Measurements from ENCODE around the gene EOGT. TPM values are rescaled to one million over a fixed set of nuclear protein-coding genes. Genes with fewer than 3 reads are reported as not detected.

EOGT gene
- total RNA-seq, 1 experiment from 2014 or later: 49.9 TPM

DNA sequence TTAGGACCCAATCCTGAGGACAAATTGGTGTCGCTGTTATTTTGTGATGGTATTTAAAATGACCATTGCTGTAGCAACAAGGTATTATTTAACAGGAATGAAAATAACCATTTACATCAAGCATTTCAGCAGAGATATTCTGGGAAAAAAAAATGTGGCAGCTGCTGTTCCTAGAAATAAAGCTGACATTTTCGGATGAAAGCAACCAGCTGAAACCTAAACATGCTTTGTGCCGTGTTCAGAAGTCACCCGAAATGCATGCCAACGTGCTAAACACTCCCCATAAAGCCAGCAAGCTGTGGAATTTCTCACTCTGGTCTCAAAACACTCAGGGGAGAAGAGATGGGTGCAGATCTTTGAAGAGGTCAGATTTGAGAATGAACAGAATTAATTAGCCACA lies 49.6 kb downstream of the EOGT start:
- no peak overlapping the region for H3K4me3 ChIP-seq (ENCODE audit: low read length)
- no peaks in the 10 kb centered on the region for H3K4me1 ChIP-seq (ENCODE audit: low read length)
- no peaks in the 10 kb centered on the region for H3K9me2 ChIP-seq (replicated peaks; ENCODE audit: insufficient read depth, low read length)
- H3K36me3 ChIP-seq (ENCODE audit: insufficient read depth, low read length): no peaks in the 10 kb centered on the region
- H3K9me3 ChIP-seq (ENCODE audit: low read length): no peaks in the 10 kb centered on the region
- H3K9ac ChIP-seq (ENCODE audit: low read length): no peak overlapping the region
- H3K27me3 ChIP-seq (ENCODE audit: low read length): no peaks in the 10 kb centered on the region
- H3K79me2 ChIP-seq (ENCODE audit: low read length): no peaks in the 10 kb centered on the region
- no peak overlapping the region for H2AFZ ChIP-seq (ENCODE audit: low read length)
- H3K4me2 ChIP-seq (ENCODE audit: low read depth, low read length, poor library complexity, severe bottlenecking): no peak overlapping the region
- no peak overlapping the region for H3K27ac ChIP-seq (ENCODE audit: low read length)
- no peaks in the 10 kb centered on the region for H4K20me1 ChIP-seq (ENCODE audit: insufficient read depth, low read depth, low read length)
- no peak for DNase-seq

DNA sequence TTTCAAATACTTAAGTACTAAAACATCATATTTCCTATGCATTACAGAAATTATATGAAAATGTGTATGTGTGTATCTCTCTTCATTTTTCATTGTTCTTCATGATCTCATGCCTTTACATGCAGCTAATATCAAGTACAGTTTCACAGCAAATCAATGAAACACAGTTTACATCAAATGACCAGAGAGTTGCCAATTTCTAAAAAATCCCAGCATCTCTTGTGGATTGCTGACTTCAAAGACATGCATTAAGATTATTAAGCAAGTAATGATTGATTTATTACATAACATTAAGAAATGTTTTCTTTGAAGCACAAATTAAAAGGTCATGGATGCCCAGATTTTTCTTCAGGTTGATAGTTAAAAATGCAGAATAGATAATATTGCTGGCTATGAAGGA lies 50.1 kb downstream of the EOGT start:
- Histone ChIP-seq H4K20me1 (ENCODE audit: insufficient read depth, low read depth, low read length) (no peaks in the 10 kb centered on the region), H3K9ac (ENCODE audit: low read length) (no peak overlapping the region), H3K36me3 (ENCODE audit: insufficient read depth, low read length) (no peaks in the 10 kb centered on the region), H3K9me3 (ENCODE audit: low read length) (no peaks in the 10 kb centered on the region), H3K79me2 (ENCODE audit: low read length) (no peaks in the 10 kb centered on the region), H3K4me1 (ENCODE audit: low read length) (no peaks in the 10 kb centered on the region), H2AFZ (ENCODE audit: low read length) (no peak overlapping the region), H3K9me2 (replicated peaks; ENCODE audit: insufficient read depth, low read length) (no peaks in the 10 kb centered on the region), H3K27me3 (ENCODE audit: low read length) (no peaks in the 10 kb centered on the region), H3K4me2 (ENCODE audit: low read depth, low read length, poor library complexity, severe bottlenecking) (no peak overlapping the region), H3K27ac (ENCODE audit: low read length) (no peak overlapping the region), H3K4me3 (ENCODE audit: low read length) (no peak overlapping the region)
- DNase-seq: no peak

DNA sequence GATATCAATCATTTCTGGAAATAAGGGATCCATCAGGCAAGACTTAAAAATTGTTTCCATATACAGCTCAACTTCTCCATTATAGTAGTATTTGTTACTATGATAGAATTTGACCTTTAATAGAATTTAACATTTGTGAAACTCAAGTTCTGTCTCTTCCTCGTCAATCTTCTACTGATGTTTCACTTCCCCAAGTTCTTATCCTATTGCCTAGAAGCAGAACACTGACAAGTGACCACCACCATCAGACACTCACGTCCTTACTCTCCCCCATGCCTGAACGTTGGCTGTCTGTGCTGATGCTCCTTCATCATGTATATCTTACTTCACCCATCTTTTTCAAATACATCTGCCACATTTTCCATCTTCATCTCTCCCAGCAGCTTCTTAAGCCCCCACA lies 54.6 kb downstream of the EOGT start:
- Histone ChIP-seq H3K27ac (ENCODE audit: low read length) (no peak overlapping the region), H3K36me3 (ENCODE audit: insufficient read depth, low read length) (no peaks in the 10 kb centered on the region), H3K4me1 (ENCODE audit: low read length) (no peaks in the 10 kb centered on the region), H3K4me2 (ENCODE audit: low read depth, low read length, poor library complexity, severe bottlenecking) (no peak overlapping the region), H3K9me3 (ENCODE audit: low read length) (no peaks in the 10 kb centered on the region), H2AFZ (ENCODE audit: low read length) (no peak overlapping the region), H3K9ac (ENCODE audit: low read length) (no peak overlapping the region), H3K79me2 (ENCODE audit: low read length) (no peaks in the 10 kb centered on the region), H3K27me3 (ENCODE audit: low read length) (no peaks in the 10 kb centered on the region), H3K9me2 (replicated peaks; ENCODE audit: insufficient read depth, low read length) (no peaks in the 10 kb centered on the region), H3K4me3 (ENCODE audit: low read length) (no peak overlapping the region), H4K20me1 (ENCODE audit: insufficient read depth, low read depth, low read length) (no peaks in the 10 kb centered on the region)
- no peak for DNase-seq

DNA sequence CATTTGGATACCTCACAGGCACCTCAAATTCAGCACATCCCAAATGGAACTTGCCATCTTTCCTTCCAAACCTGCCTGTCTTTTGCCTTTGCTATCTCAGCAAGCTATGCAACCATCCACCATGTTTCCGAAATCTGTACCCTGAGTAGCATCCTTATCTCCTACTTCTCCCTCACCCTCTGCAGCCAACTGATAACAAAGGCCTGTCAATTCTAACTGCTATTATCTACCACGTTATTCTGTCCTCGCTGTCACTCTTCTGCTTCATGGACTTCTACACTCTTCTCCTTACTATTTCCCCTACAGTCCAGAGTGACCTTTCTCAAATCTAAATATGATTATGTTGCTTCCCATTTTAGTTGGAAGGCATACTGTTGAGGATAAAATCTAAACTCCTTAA lies 55.6 kb downstream of the EOGT start:
- no peak overlapping the region for H3K4me2 ChIP-seq (ENCODE audit: low read depth, low read length, poor library complexity, severe bottlenecking)
- no peaks in the 10 kb centered on the region for H3K79me2 ChIP-seq (ENCODE audit: low read length)
- no peak overlapping the region for H3K4me3 ChIP-seq (ENCODE audit: low read length)
- H3K9ac ChIP-seq (ENCODE audit: low read length): no peak overlapping the region
- H3K36me3 ChIP-seq (ENCODE audit: insufficient read depth, low read length): no peaks in the 10 kb centered on the region
- H2AFZ ChIP-seq (ENCODE audit: low read length): no peak overlapping the region
- no peak for DNase-seq
- no peaks in the 10 kb centered on the region for H3K27me3 ChIP-seq (ENCODE audit: low read length)
- no peaks in the 10 kb centered on the region for H3K4me1 ChIP-seq (ENCODE audit: low read length)
- H3K9me3 ChIP-seq (ENCODE audit: low read length): no peaks in the 10 kb centered on the region
- no peaks in the 10 kb centered on the region for H3K9me2 ChIP-seq (replicated peaks; ENCODE audit: insufficient read depth, low read length)
- no peak overlapping the region for H3K27ac ChIP-seq (ENCODE audit: low read length)
- no peaks in the 10 kb centered on the region for H4K20me1 ChIP-seq (ENCODE audit: insufficient read depth, low read depth, low read length)

DNA sequence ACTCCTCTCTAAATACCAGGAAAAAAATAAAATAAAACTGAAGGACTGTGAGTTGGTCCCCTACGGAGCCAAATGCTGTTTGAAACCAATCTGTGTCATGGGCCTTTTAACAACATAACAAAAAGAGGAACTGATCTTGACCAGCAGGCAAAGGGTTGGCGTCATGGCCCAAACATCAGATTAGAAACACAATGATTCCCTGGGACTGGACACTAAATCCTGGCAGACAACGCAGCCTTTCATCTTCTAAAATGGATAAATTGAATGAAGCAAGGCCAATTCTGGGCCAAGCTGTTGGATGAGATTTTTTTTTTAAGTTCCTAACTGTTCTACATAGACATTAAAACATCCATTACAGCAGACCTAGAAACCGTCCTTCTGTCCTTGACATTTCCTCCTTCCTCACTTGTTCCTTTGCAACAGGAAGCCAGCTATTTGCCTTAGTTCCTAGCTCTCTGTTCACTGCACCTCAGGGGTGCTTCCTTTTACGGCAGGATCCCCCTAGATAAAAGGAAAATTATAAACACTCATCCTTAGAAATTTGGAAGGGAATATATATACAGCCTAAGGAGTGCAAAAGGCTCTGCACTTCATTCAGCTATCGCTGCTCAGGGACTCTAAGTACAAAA lies 59.6 kb downstream of the EOGT start:
- H3K27ac ChIP-seq (ENCODE audit: low read length): no peak overlapping the region
- DNase-seq: no peak
- H3K9me3 ChIP-seq (ENCODE audit: low read length): no peaks in the 10 kb centered on the region
- H3K9ac ChIP-seq (ENCODE audit: low read length): no peak overlapping the region
- no peaks in the 10 kb centered on the region for H3K9me2 ChIP-seq (replicated peaks; ENCODE audit: insufficient read depth, low read length)
- H3K27me3 ChIP-seq (ENCODE audit: low read length): no peaks in the 10 kb centered on the region
- H2AFZ ChIP-seq (ENCODE audit: low read length): no peak overlapping the region
- no peak overlapping the region for H3K4me3 ChIP-seq (ENCODE audit: low read length)
- no peaks in the 10 kb centered on the region for H3K4me1 ChIP-seq (ENCODE audit: low read length)
- H3K4me2 ChIP-seq (ENCODE audit: low read depth, low read length, poor library complexity, severe bottlenecking): no peak overlapping the region
- H3K36me3 ChIP-seq (ENCODE audit: insufficient read depth, low read length): no peaks in the 10 kb centered on the region
- no peaks in the 10 kb centered on the region for H4K20me1 ChIP-seq (ENCODE audit: insufficient read depth, low read depth, low read length)
- H3K79me2 ChIP-seq (ENCODE audit: low read length): no peaks in the 10 kb centered on the region

DNA sequence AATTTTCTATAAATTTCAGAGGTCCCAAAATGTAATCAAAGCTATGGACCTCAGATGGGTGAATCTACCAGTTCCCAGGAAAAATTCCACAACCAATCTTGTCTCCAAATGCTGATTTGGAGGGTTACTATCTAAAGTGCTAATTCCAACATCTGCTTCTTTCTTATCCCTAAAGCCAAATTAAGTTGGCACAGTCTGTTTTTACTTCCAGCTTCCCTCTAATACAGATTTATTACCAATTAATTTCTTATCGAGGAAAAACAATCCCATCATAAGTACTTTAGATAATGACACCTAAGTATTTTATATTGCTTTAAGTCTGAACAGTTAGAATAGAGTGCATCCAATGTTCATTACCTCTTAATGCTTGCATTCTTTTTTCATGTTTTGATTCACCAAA lies 68.3 kb downstream of the EOGT start:
- H3K4me1 ChIP-seq (ENCODE audit: low read length): no peaks in the 10 kb centered on the region
- H3K79me2 ChIP-seq (ENCODE audit: low read length): no peaks in the 10 kb centered on the region
- no peaks in the 10 kb centered on the region for H3K36me3 ChIP-seq (ENCODE audit: insufficient read depth, low read length)
- H3K9me3 ChIP-seq (ENCODE audit: low read length): no peaks in the 10 kb centered on the region
- no peak for DNase-seq
- H3K9ac ChIP-seq (ENCODE audit: low read length): no peak overlapping the region
- H3K4me2 ChIP-seq (ENCODE audit: low read depth, low read length, poor library complexity, severe bottlenecking): no peak overlapping the region
- H3K27ac ChIP-seq (ENCODE audit: low read length): no peak overlapping the region
- H3K27me3 ChIP-seq (ENCODE audit: low read length): no peaks in the 10 kb centered on the region
- H4K20me1 ChIP-seq (ENCODE audit: insufficient read depth, low read depth, low read length): no peaks in the 10 kb centered on the region
- no peak overlapping the region for H3K4me3 ChIP-seq (ENCODE audit: low read length)
- no peak overlapping the region for H2AFZ ChIP-seq (ENCODE audit: low read length)
- H3K9me2 ChIP-seq (replicated peaks; ENCODE audit: insufficient read depth, low read length): no peaks in the 10 kb centered on the region

DNA sequence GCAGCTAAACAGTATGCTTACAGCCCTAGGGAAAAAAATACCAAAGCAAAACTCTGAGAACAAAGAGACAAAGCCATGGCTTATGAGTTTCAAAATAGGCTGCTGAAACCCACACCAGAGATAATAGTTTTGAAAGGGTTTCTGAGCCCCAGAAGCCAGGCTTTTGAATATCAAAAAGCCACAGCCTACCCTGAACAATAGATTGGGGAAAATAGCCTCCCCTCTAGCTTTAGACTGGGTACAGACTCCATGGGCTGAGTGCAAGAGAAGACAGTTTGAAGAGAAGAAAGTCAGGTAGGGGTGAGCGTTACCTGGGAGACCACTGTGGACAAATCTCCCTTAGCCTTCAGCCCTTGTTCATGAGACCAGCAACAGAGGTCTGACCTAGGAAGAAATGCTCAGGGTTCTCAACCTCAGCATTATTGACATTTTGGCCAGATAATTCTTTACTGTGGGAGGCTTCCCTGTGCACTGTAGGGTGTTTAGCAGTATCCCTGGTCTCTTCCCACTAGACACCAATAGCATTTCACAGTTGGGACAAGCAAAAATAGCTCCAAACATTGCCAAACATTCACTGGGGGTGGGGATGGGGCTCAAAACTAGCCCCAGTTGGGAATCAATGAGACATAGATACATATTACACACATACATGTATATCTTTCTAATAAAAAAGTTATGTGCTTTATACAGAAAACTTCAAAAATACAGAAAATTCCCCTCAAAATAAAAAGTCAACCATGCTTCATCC lies 69.6 kb downstream of the EOGT start:
- no peak overlapping the region for H3K4me2 ChIP-seq (ENCODE audit: low read depth, low read length, poor library complexity, severe bottlenecking)

DNA sequence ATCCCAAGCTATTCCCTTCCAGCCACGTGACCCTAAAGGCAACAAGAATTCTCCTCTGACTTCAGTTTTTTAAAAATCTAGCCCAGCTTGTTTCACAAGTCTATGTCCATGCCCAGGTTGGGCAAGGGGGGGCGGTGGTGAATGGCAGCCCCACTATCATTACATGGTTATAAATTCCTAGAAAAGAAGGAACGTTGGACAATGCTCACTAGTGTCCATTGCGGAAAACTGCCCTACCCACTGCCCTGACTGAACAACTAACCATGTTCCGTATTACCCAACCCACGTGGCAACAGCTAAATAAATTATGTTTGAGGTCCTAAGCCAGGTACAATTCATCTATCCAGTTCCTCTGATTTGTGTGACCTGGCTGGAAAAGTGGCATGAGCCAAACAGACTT lies 72.4 kb downstream of the EOGT start:
- H3K79me2 ChIP-seq (ENCODE audit: low read length): no peaks in the 10 kb centered on the region
- no peaks in the 10 kb centered on the region for H3K9me3 ChIP-seq (ENCODE audit: low read length)
- H2AFZ ChIP-seq (ENCODE audit: low read length): no peak overlapping the region
- H3K4me2 ChIP-seq (ENCODE audit: low read depth, low read length, poor library complexity, severe bottlenecking): no peak overlapping the region
- H3K36me3 ChIP-seq (ENCODE audit: insufficient read depth, low read length): no peaks in the 10 kb centered on the region
- no peaks in the 10 kb centered on the region for H4K20me1 ChIP-seq (ENCODE audit: insufficient read depth, low read depth, low read length)
- DNase-seq: no peak
- H3K27me3 ChIP-seq (ENCODE audit: low read length): no peaks in the 10 kb centered on the region
- no peak overlapping the region for H3K27ac ChIP-seq (ENCODE audit: low read length)
- no peak overlapping the region for H3K4me3 ChIP-seq (ENCODE audit: low read length)
- no peaks in the 10 kb centered on the region for H3K9me2 ChIP-seq (replicated peaks; ENCODE audit: insufficient read depth, low read length)
- H3K4me1 ChIP-seq (ENCODE audit: low read length): no peaks in the 10 kb centered on the region
- no peak overlapping the region for H3K9ac ChIP-seq (ENCODE audit: low read length)

More for the DNA sequence above, 69.6 kb downstream of the EOGT start:
- no peaks in the 10 kb centered on the region for H3K27me3 ChIP-seq (ENCODE audit: low read length)
- H3K27ac ChIP-seq (ENCODE audit: low read length): no peak overlapping the region
- H3K9ac ChIP-seq (ENCODE audit: low read length): no peak overlapping the region
- no peaks in the 10 kb centered on the region for H3K9me3 ChIP-seq (ENCODE audit: low read length)
- no peaks in the 10 kb centered on the region for H3K36me3 ChIP-seq (ENCODE audit: insufficient read depth, low read length)
- no peaks in the 10 kb centered on the region for H3K9me2 ChIP-seq (replicated peaks; ENCODE audit: insufficient read depth, low read length)
- H3K79me2 ChIP-seq (ENCODE audit: low read length): no peaks in the 10 kb centered on the region
- no peak overlapping the region for H2AFZ ChIP-seq (ENCODE audit: low read length)
- DNase-seq: no peak
- no peaks in the 10 kb centered on the region for H3K4me1 ChIP-seq (ENCODE audit: low read length)
- H3K4me3 ChIP-seq (ENCODE audit: low read length): no peak overlapping the region
- no peaks in the 10 kb centered on the region for H4K20me1 ChIP-seq (ENCODE audit: insufficient read depth, low read depth, low read length)
